ENCODE results near the gene MYLK2.

DNA sequence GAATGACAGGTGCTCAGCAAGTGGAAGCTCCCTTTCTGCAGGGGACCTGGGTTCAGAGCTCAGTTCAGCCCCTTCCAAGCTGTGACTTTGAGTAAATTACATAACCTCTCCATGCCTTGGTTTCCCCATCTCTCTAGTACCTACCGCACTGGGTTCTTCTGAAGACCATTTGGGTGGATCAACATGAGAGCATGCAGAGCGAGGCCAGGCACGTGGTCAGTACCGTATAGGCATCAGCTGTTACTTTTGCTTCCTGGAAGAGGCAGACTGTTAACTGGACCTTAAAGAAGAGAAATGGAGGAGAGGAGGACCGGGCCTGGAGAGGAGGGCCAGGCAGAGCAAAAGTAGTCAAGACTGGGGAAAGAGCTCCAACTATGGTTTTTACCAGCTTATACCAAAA lies 1.7 kb upstream of the MYLK2 start:
- TF ChIP-seq, protein P1, sequence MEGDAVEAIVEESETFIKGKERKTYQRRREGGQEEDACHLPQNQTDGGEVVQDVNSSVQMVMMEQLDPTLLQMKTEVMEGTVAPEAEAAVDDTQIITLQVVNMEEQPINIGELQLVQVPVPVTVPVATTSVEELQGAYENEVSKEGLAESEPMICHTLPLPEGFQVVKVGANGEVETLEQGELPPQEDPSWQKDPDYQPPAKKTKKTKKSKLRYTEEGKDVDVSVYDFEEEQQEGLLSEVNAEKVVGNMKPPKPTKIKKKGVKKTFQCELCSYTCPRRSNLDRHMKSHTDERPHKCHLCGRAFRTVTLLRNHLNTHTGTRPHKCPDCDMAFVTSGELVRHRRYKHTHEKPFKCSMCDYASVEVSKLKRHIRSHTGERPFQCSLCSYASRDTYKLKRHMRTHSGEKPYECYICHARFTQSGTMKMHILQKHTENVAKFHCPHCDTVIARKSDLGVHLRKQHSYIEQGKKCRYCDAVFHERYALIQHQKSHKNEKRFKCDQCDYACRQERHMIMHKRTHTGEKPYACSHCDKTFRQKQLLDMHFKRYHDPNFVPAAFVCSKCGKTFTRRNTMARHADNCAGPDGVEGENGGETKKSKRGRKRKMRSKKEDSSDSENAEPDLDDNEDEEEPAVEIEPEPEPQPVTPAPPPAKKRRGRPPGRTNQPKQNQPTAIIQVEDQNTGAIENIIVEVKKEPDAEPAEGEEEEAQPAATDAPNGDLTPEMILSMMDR (IDR thresholded peaks at IDR 0.05), result no peak
- TF ChIP-seq POLR2A (IDR thresholded peaks at IDR 0.05) (no peak), EP300 (IDR thresholded peaks at IDR 0.05) (no peak)
